Measurements from ENCODE around the gene AGL. TPM values are rescaled to one million over a fixed set of nuclear protein-coding genes. Genes with fewer than 3 reads are reported as not detected.
"Not testable (repeated sequence)": the region's sequence is repeated elsewhere in the genome, so short reads cannot be mapped to it uniquely, and the experiment has no call there.

AGL gene
- total RNA-seq, 2 experiments from 2014 or later: 12.2 to 20.6 TPM

- no peaks in the 10 kb centered on the region for H3K9me2 ChIP-seq (ENCODE audit: insufficient read depth, low read length)
- no TSS peak for BruUV-seq (replicated peaks)
- TF ChIP-seq EZH2phosphoT487 (IDR thresholded peaks at IDR 0.05; ENCODE audit: borderline replicate concordance, low read depth, low read length): no peak
- no peak for TF ChIP-seq CTCF (conservative IDR thresholded peaks at IDR 0.05; ENCODE audit: low read length)
- DNase-seq (ENCODE audit: low spot score): no peak
- peaks cover 6% of the 10 kb centered on the region for H3K4me1 ChIP-seq (ENCODE audit: insufficient read depth, low read length, poor library complexity, severe bottlenecking)
- CTCF ChIA-PET (ENCODE audit: unreplicated experiment): no interaction called here
- POLR2A ChIA-PET: no interaction called here
- H3K4me2 ChIP-seq (ENCODE audit: low read length): no peak overlapping the region
- 0 out of 2 replicates have a peak, but pooled peaks cover 6% of the 10 kb centered on the region for H3K9me3 ChIP-seq (ENCODE audit: low read length)
- no peaks in the 10 kb centered on the region for H3K79me2 ChIP-seq (ENCODE audit: insufficient read depth, low read depth, low read length)
- no peak overlapping the region for H2AFZ ChIP-seq (ENCODE audit: low read length)
- H3K27ac ChIP-seq (ENCODE audit: low read depth, low read length, poor library complexity, severe bottlenecking): no peak overlapping the region
- intact Hi-C loops (cut with micrococcal nuclease; ENCODE audit: unreplicated experiment): no loop called here
- no peaks in the 10 kb centered on the region for H3K36me3 ChIP-seq (ENCODE audit: insufficient read depth, low read length)
- no peaks in the 10 kb centered on the region for H4K20me1 ChIP-seq (ENCODE audit: insufficient read depth, low read length)
- H3K4me3 ChIP-seq (ENCODE audit: low read depth, low read length, poor library complexity, severe bottlenecking): no peak overlapping the region
These were observed 24.5 kb upstream of the AGL start for GRCh38 chr1:99825702-99826101.

- H3K4me2 ChIP-seq (ENCODE audit: low read length): no peak overlapping the region
- no peaks in the 10 kb centered on the region for H3K79me2 ChIP-seq (ENCODE audit: insufficient read depth, low read depth, low read length)
- ChIA-PET POLR2A (interaction anchor here (0.6 to 1.2 kb wide), 7 partner anchors 9 to 1548 kb away, joined by 3 to 7 read pairs (median 3); no protein-coding TSS in a partner anchor), CTCF (ENCODE audit: unreplicated experiment) (no interaction called here)
- H3K36me3 ChIP-seq (ENCODE audit: insufficient read depth, low read length): no peaks in the 10 kb centered on the region
- no peaks in the 10 kb centered on the region for H3K4me1 ChIP-seq (ENCODE audit: insufficient read depth, low read length, poor library complexity, severe bottlenecking)
- BruUV-seq (replicated peaks): no TSS peak
- H3K9me2 ChIP-seq (ENCODE audit: insufficient read depth, low read length): no peaks in the 10 kb centered on the region
- no peak for TF ChIP-seq CTCF (conservative IDR thresholded peaks at IDR 0.05; ENCODE audit: low read length)
- TF ChIP-seq EZH2phosphoT487 (IDR thresholded peaks at IDR 0.05; ENCODE audit: borderline replicate concordance, low read depth, low read length): no peak
- H3K9me3 ChIP-seq (ENCODE audit: low read length): peaks cover 15% of the 10 kb centered on the region; the same call in 1 of the 2 replicates
- intact Hi-C loops (cut with micrococcal nuclease; ENCODE audit: unreplicated experiment): no loop called here
- no peak for DNase-seq (ENCODE audit: low spot score)
- no peak overlapping the region for H3K4me3 ChIP-seq (ENCODE audit: low read depth, low read length, poor library complexity, severe bottlenecking)
- H2AFZ ChIP-seq (ENCODE audit: low read length): no peak overlapping the region
- no peak overlapping the region for H3K27ac ChIP-seq (ENCODE audit: low read depth, low read length, poor library complexity, severe bottlenecking)
- no peaks in the 10 kb centered on the region for H4K20me1 ChIP-seq (ENCODE audit: insufficient read depth, low read length)
These were observed 22.2 kb upstream of the AGL start for GRCh38 chr1:99827970-99828369.

GRCh38 chr1:99829269-99829668 is 20.9 kb upstream of the AGL start:
- Histone ChIP-seq H3K79me2 (ENCODE audit: insufficient read depth, low read depth, low read length) (no peaks in the 10 kb centered on the region), H3K9me2 (ENCODE audit: insufficient read depth, low read length) (no peaks in the 10 kb centered on the region), H3K9me3 (ENCODE audit: low read length) (peaks cover 15% of the 10 kb centered on the region; the same call in 1 of the 2 replicates), H2AFZ (ENCODE audit: low read length) (no peak overlapping the region), H3K27ac (ENCODE audit: low read depth, low read length, poor library complexity, severe bottlenecking) (no peak overlapping the region), H4K20me1 (ENCODE audit: insufficient read depth, low read length) (no peaks in the 10 kb centered on the region), H3K4me1 (ENCODE audit: insufficient read depth, low read length, poor library complexity, severe bottlenecking) (no peaks in the 10 kb centered on the region), H3K36me3 (ENCODE audit: insufficient read depth, low read length) (no peaks in the 10 kb centered on the region), H3K4me3 (ENCODE audit: low read depth, low read length, poor library complexity, severe bottlenecking) (no peak overlapping the region), H3K4me2 (ENCODE audit: low read length) (no peak overlapping the region)
- ChIA-PET POLR2A (no interaction called here), CTCF (ENCODE audit: unreplicated experiment) (no interaction called here)
- no peak for DNase-seq (ENCODE audit: low spot score)
- BruUV-seq (replicated peaks): no TSS peak
- no peak for TF ChIP-seq EZH2phosphoT487 (IDR thresholded peaks at IDR 0.05; ENCODE audit: borderline replicate concordance, low read depth, low read length)
- intact Hi-C loops (cut with micrococcal nuclease; ENCODE audit: unreplicated experiment): no loop called here

- intact Hi-C loops (cut with micrococcal nuclease; ENCODE audit: unreplicated experiment); H3K36me3 ChIP-seq (ENCODE audit: insufficient read depth, low read length); H2AFZ ChIP-seq (ENCODE audit: low read length); CTCF ChIA-PET (ENCODE audit: unreplicated experiment); DNase-seq (ENCODE audit: low spot score); H4K20me1 ChIP-seq (ENCODE audit: insufficient read depth, low read length); BruUV-seq (replicated peaks); H3K4me3 ChIP-seq (ENCODE audit: low read depth, low read length, poor library complexity, severe bottlenecking); H3K4me1 ChIP-seq (ENCODE audit: insufficient read depth, low read length, poor library complexity, severe bottlenecking); H3K27ac ChIP-seq (ENCODE audit: low read depth, low read length, poor library complexity, severe bottlenecking); H3K9me2 ChIP-seq (ENCODE audit: insufficient read depth, low read length); H3K79me2 ChIP-seq (ENCODE audit: insufficient read depth, low read depth, low read length); POLR2A ChIA-PET; H3K4me2 ChIP-seq (ENCODE audit: low read length); H3K9me3 ChIP-seq (ENCODE audit: low read length): not testable (repeated sequence)
These were observed 16.2 kb upstream of the AGL start for GRCh38 chr1:99833911-99834310.

GRCh38 chr1:99836171-99837103 is 13.7 kb upstream of the AGL start:
- intact Hi-C loops (cut with micrococcal nuclease; ENCODE audit: unreplicated experiment); H3K9me2 ChIP-seq (ENCODE audit: insufficient read depth, low read length); CTCF ChIA-PET (ENCODE audit: unreplicated experiment); DNase-seq (ENCODE audit: low spot score); H3K36me3 ChIP-seq (ENCODE audit: insufficient read depth, low read length); H4K20me1 ChIP-seq (ENCODE audit: insufficient read depth, low read length); H3K4me2 ChIP-seq (ENCODE audit: low read length); BruUV-seq (replicated peaks); H3K27ac ChIP-seq (ENCODE audit: low read depth, low read length, poor library complexity, severe bottlenecking); H3K4me3 ChIP-seq (ENCODE audit: low read depth, low read length, poor library complexity, severe bottlenecking); POLR2A ChIA-PET; H3K79me2 ChIP-seq (ENCODE audit: insufficient read depth, low read depth, low read length); H3K4me1 ChIP-seq (ENCODE audit: insufficient read depth, low read length, poor library complexity, severe bottlenecking); H2AFZ ChIP-seq (ENCODE audit: low read length): not testable (repeated sequence)
- peaks cover 12% of the 10 kb centered on the region; the same call in 1 of the 2 replicates for H3K9me3 ChIP-seq (ENCODE audit: low read length)

Data from OCI-LY7 (cell line).